ENCODE results near the gene SRSF9. TPM values are rescaled to one million over a fixed set of nuclear protein-coding genes. Genes with fewer than 3 reads are reported as not detected.

SRSF9 gene
- total RNA-seq, 4 donors from 2014 or later: 55.4 to 97.2 (median 81.2) TPM

GRCh38 chr12:120498870-120499515 is 29.4 kb upstream of the SRSF9 start:
- TF ChIP-seq POLR2A (IDR thresholded peaks at IDR 0.05) (no peak), CTCF (IDR thresholded peaks at IDR 0.05) (no peak)
- WGBS, 2 donors: 85 to 90% methylated on average over 3 of the region's 3 CpGs
- no peak for DNase-seq (ENCODE audit: low spot score in 2 of 2)
- intact Hi-C loops (cut with DNase I; ENCODE audit: low total_unique reads): no loop called here
- H3K4me3 ChIP-seq (ENCODE audit: low read depth, poor library complexity, severe bottlenecking): no peak overlapping the region

DNA sequence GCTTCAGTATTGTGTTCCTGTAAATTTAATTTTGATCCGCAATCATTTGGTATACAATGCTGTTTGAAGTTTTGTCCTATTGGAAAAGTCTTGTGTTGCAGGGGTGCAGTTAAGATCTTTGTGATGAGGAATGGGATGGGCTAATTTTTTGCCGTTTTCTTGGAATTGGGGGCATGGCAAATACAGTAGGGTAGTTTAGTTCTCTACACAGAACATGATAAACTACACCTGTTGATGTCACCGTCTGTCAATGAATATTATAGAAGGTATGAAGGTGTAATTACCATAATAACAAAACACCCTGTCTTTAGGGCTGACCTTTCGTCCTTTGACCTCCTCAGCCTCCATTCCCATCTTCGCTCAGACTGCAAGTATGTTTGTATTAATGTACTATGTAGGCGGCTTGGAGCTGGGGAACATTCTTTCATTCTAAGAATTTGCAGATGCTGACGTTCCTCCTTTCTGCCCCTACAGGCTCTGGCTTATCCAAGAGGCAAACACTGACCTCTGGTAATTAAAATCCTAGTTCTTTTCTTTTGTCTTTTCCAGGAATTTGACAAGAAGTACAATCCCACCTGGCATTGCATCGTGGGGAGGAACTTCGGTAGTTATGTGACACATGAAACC is 28.1 kb upstream of the SRSF9 start:
- no peak for DNase-seq (ENCODE audit: low spot score in 2 of 2)
- no peak for TF ChIP-seq CTCF (IDR thresholded peaks at IDR 0.05)
- TF ChIP-seq POLR2A (IDR thresholded peaks at IDR 0.05): no peak
- no peak overlapping the region for H3K4me3 ChIP-seq (ENCODE audit: low read depth, poor library complexity, severe bottlenecking)
- intact Hi-C loops (cut with DNase I; ENCODE audit: low total_unique reads): no loop called here
- 18 to 23% methylated on average over 9 of the region's 9 CpGs for WGBS, 2 donors

- 0% methylated on average over 43 to 47 of the region's 47 CpGs for WGBS, 2 donors
These were observed 27.1 kb upstream of the SRSF9 start for GRCh38 chr12:120496413-120497340.

DNA sequence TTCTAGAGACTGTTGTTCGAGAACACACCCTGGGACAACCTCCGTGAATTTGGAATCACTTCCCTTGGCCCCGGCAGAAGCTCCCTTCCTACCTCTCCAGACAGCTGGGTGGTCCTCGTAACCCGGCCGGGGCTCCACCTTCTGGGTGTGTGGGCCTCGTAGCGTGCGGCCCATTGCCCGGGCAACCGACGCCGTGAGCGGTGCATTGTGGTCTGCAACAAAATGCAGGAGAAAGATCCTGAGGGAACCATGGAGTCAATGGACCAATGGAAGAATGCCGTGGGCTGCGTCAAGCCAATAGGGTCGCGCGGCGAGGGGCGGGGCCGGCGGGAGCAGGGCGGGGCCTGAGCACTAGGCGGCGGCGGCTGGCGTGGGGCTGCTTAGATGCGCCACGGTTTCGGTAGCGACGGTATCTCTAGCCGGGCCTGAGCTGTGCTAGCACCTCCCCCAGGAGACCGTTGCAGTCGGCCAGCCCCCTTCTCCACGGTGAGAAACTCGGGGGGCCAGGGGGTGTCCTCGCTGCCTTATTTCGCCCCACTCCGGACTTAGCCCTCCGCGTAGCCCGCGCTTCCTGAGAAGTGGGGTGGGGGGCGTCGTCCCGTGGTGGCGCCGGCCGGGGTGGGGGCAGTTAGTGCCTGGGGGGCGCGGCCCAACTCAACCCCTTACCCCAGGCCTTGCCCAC is 26.3 kb upstream of the SRSF9 start, which contains the start of gene DYNLL1:
Gene DYNLL1 (plus strand): TSS at position 383 of the 682 bp plus-strand sequence. CDS start 309 bp downstream, outside the sequence.
- DNase-seq (ENCODE audit: low spot score in 2 of 2): peak; percentile 95 to 99
- H3K4me3 ChIP-seq (ENCODE audit: low read depth, poor library complexity, severe bottlenecking): peak within 1 kb of the TSS; percentile 74
- TF ChIP-seq POLR2A (IDR thresholded peaks at IDR 0.05) (peak in 1 of 2 donors; percentile 58), CTCF (IDR thresholded peaks at IDR 0.05) (peak in 1 of 3 donors; percentile 69)
- intact Hi-C loops (cut with DNase I; ENCODE audit: low total_unique reads): no loop called here
- WGBS, 2 donors: 1% methylated on average over 31 to 50 of the region's 53 CpGs

More at GRCh38 chr12:120496413-120497340, 27.1 kb upstream of the SRSF9 start:
- intact Hi-C loops (cut with DNase I; ENCODE audit: low total_unique reads): no loop called here
- peak overlapping the region; percentile 74 for H3K4me3 ChIP-seq (ENCODE audit: low read depth, poor library complexity, severe bottlenecking)
- DNase-seq (ENCODE audit: low spot score in 2 of 2): peak; percentile 46 to 92
- TF ChIP-seq CTCF (IDR thresholded peaks at IDR 0.05) (no peak), POLR2A (IDR thresholded peaks at IDR 0.05) (no peak)

DNA sequence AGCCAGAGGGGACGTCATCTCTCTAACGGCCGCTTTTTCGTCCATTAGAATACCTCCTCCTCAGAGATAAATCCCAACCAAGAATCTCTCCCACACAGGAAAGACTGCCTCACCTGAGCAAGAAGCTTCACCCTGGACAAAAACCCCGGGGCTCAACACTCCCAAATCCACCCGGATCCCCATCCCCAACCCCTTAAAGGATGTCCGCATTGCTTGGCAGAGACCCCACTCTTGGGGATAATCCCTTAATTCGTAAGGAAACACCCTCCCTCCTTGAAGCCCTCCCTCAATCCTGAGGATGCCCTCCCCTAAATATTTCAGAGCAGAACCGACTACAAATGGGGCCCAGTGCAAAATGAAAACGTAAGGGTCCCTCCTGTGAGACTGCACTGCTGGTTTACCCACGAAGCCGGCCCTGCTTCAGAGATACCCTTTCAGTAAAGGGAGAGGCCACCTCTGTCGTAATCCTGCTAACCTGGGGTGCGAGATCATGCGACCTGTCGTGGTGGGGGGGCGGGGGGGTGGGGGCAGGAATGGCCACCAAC is 25.7 kb upstream of the SRSF9 start:
- TF ChIP-seq CTCF (IDR thresholded peaks at IDR 0.05): no peak
- DNase-seq (ENCODE audit: low spot score in 2 of 2): no peak
- peak overlapping the region; percentile 17 for H3K4me3 ChIP-seq (ENCODE audit: low read depth, poor library complexity, severe bottlenecking)
- 19 to 25% methylated on average over 15 to 17 of the region's 17 CpGs for WGBS, 2 donors
- intact Hi-C loops (cut with DNase I; ENCODE audit: low total_unique reads): no loop called here

Data from lower leg skin (tissue), 4 donors.